Fibroblast of pulmonary artery (primary cell): ENCODE measurements around the gene KYAT1.
"Not testable (repeated sequence)": the region's sequence is repeated elsewhere in the genome, so short reads cannot be mapped to it uniquely, and the experiment has no call there.

Experiments used
- DNase-seq: peaks from one replicate; pipeline ENCODE4 v3.0.0-alpha.2; 2010; ENCODE audit warnings: low read depth
- H3K4me3 ChIP-seq: replicated peaks from 2 replicates; pipeline ENCODE4 v1.5.1; 2011; ENCODE audit warnings: low read depth, mild to moderate bottlenecking, control low read depth, low read length, moderate library complexity
- CTCF ChIP-seq: IDR thresholded peaks from 2 replicates; pipeline ENCODE4 v1.5.1; 2011; ENCODE audit warnings: mild to moderate bottlenecking, control low read depth, low read length, inconsistent platforms; ENCODE audit errors: missing control alignments

KYAT1 gene

GRCh38 chr9:128805661-128806060, 76.1 kb downstream of the KYAT1 start:
- DNase-seq, result no peak
- TF ChIP-seq CTCF, result no peak
- no peak overlapping the region for H3K4me3 ChIP-seq

- DNase-seq, result no peak
- TF ChIP-seq CTCF, result no peak
- no peak overlapping the region for H3K4me3 ChIP-seq
These were observed 79.3 kb downstream of the KYAT1 start for GRCh38 chr9:128802482-128802881.

- no peak overlapping the region for H3K4me3 ChIP-seq
These were observed 81.7 kb downstream of the KYAT1 start for GRCh38 chr9:128800061-128800460.

GRCh38 chr9:128798896-128799295, 82.9 kb downstream of the KYAT1 start:
- no peak for TF ChIP-seq CTCF
- H3K4me3 ChIP-seq, result no peak overlapping the region
- DNase-seq, result no peak

More at GRCh38 chr9:128800061-128800460, 81.7 kb downstream of the KYAT1 start:
- no peak for DNase-seq
- no peak for TF ChIP-seq CTCF

- DNase-seq, H3K4me3 ChIP-seq: not testable (repeated sequence)
These were observed 86.8 kb downstream of the KYAT1 start for GRCh38 chr9:128794961-128795360.

- no peak for DNase-seq
- no peak overlapping the region for H3K4me3 ChIP-seq
- no peak for TF ChIP-seq CTCF
These were observed 88.6 kb downstream of the KYAT1 start for GRCh38 chr9:128792978-128793686.

GRCh38 chr9:128792134-128792533, 89.6 kb downstream of the KYAT1 start:
- no peak overlapping the region for H3K4me3 ChIP-seq
- TF ChIP-seq CTCF, result no peak
- no peak for DNase-seq
